SH-SY5Y (cell line): ENCODE measurements around the gene OPN4.

Source experiments
- GATA2 ChIP-seq: IDR thresholded peaks from 2 replicates; pipeline ENCODE4 v1.6.1; 2011; ENCODE audit warnings: mild to moderate bottlenecking, low read depth, low read length
- GATA3 ChIP-seq: IDR thresholded peaks from 2 replicates; pipeline ENCODE4 v1.6.1; 2011; ENCODE audit warnings: low read depth, mild to moderate bottlenecking, low read length, moderate library complexity

DNA sequence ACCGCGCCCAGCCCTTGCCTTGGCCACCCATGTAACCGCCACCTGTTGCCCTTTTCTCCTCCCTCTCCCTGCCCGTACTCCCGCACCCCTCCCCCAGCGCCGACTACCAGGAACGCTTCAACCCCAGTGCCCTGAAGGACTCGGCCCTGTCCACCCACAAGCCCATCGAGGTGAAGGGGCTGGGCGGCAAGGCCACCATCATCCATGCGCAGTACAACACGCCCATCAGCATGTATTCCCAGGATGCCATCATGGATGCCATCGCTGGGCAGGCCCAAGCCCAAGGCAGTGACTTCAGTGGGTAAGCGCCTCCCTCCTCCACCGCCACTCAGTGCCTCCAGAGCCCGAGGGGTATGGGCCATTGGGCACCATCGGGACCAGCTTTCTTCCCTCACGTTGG is 32.6 kb downstream of the OPN4 start:
- TF ChIP-seq GATA2 (no peak), GATA3 (no peak)
